DMS 273 (cell line): ENCODE measurements around the gene TIGD4.
"Not testable (repeated sequence)": the region's sequence is repeated elsewhere in the genome, so short reads cannot be mapped to it uniquely, and the experiment has no call there.

Experiments used
- DNase-seq: peaks from one replicate; lab custom pipeline; 2025; ENCODE audit not compliant: unreplicated experiment; lab: John Stamatoyannopoulos, UW

The TIGD4 gene

DNA sequence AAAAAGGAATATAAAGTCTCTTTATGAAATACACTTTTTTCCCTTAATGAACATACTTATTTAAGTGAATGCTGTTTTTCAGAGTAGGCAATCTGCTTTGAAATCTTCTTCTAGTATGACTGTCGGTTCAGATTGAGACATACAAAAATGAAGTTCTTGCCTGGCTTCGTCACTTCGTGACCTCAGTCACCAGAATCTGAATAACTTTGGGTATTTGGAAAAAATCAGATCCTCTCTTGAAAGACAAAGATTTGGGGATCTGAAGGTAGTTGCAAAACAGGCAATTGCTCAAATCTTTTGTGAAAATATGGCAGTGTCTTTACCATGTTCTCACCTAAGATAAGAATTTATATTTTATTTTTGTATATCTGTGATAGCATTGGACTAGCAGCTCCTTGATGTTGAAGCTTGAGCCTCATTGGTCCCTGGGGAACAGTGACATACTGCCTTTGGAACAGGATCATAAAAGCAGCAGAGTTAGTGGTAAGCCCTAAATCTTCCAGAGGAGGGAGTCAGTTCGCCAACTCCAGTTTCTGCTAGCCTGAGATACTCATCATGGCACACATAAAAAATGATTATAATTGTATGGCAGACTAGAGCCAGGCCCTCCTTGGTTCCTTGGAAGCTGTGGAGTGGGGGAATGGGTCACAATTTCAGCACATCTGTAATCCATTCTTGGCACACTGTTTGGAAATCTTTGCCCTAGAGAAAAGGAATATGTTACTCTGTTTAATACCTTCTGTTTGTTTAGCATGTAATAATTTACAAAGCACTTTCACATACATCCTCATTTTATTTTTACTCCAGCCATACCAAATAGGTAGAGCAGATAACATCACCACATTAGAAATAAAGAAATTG, 5.2 kb upstream of the TIGD4 start:
- peak; percentile 64 for DNase-seq

GRCh38 chr4:152780267-152780778, 793 bp upstream of the TIGD4 start:
- no peak for DNase-seq

DNA sequence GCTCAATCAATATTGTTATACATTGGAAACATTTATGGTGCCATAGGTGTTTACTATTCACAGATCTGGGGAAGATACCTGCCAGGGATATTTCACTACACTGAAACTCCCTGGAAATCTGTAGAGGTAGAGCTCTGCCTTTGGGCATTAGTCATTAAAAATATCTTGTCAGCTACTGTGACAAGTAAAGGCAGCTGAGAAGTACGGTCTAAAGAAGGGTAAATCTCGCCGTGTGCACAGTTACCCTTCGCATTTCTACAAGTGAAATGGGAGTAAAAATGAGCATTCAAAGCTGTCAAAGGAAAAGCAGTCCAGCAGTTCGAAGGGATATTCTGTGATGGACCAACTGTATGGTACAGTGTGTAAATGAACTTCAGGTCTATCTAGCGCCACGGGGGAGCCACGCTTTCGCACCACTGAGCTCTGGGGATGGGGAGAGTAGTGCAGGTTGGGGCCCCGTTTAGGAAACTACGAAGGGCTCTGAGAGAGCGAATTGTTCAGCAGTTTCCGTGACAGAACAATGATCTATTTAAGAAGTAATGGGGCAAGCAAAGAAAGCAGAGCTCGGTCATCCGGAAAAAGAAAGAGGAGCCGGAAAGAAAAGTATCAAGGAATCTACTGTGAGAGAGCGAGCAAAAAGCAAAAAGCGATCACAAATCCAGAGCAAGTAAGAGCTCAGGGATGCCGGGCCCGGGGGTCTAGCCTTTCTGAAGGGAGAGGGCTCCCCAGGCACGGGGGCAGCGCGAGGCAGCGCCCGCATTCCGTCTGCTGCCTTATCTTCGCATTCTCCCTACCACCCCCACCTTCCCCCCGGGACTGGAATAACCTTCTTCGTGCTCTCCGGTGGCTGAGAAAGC, 646 bp downstream of the TIGD4 start:
- peak; percentile 48 for DNase-seq

GRCh38 chr4:152777488-152777887, 2.0 kb downstream of the TIGD4 start:
- DNase-seq = no peak

- DNase-seq = no peak
These were observed 3.2 kb downstream of the TIGD4 start for GRCh38 chr4:152776352-152776751.

DNA sequence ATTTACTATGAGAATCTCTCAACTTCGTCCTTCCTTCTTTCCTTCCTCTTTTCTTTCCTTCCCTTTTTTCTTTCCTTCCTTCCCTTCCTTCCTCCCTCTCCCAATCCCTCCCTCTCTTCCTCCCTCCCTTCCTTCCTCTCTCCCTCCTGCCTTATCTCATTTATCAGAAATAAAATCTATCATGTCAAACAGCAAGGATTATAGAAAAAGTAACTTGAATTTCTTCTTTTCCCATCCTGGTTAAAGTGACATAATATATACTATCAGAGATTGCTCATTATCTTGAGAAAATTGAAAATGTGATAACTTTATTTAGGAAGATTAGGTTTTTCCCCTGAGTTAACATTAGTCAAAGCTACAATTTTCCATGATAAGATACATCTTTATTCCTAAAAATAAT, 5.6 kb downstream of the TIGD4 start:
- no peak for DNase-seq

GRCh38 chr4:152773339-152773738, 6.2 kb downstream of the TIGD4 start:
- DNase-seq = no peak

GRCh38 chr4:152771741-152772533, 7.6 kb downstream of the TIGD4 start:
- no peak for DNase-seq

DNA sequence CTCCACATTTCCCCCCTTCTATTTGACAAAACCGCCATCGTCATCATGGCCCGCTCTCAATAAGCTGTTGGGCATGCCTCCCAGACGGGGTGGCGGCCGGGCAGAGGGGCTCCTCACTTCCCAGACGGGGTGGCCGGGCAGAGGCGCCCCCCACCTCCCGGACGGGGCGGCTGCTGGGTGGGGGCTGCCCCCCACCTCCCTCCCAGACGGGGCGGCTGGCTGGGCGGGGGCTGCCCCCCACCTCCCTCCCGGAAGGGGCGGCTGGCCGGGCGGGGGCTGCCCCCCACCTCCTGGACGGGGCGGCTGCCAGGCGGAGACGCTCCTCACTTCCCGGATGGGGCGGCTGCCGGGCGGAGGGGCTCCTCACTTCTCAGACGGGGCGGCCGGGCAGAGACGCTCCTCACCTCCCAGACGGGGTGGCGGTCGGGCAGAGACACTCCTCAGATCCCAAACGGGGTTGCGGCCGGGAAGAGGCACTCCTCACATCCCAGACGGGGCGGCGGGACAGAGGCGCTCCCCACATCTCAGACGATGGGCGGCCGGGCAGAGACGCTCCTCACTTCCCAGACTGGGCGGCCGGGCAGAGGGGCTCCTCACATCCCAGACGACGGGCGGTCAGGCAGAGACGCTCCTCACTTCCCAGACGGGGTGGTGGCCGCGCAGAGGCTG, 14.3 kb downstream of the TIGD4 start:
- DNase-seq = not testable (repeated sequence)

DNA sequence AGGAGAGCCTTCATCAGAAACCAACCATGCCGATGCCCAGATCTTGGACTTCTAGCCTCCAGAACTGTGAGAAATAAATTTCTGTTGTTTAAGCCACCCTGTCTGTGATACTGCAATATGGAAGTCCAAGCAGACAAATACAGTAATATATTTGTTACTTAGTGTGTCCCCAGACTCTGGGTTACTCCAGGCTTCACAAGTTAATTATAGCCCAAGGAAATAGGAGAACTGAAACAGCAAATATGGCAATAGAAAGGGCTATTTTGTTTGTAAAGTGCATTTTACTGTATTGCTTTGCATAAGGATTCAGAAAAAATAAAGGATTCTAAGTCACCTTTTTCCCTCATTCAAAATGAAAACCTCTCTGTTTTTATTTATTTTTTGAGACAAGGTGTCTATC, 15.7 kb downstream of the TIGD4 start:
- no peak for DNase-seq

GRCh38 chr4:152748619-152749018, 30.9 kb downstream of the TIGD4 start:
- DNase-seq = no peak

DNA sequence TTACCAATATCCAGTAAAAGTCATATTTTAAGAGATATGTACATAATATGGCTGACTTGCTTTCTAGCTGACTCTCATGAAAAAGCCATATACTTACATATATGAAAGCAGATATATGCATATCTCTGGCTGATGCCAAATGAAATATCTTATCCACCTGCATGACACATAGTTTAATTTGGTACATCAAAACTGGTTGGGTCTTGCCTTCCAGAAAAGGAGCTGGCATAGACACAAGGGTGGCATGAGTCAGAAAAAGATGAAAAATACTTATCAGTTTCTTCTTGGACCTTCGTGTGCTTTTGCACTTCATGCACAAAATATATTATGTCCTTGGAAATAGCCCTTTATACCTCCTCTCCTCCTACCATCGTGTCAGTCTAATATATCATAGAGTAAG, 32.1 kb downstream of the TIGD4 start:
- DNase-seq = no peak

- DNase-seq = no peak
These were observed 40.7 kb downstream of the TIGD4 start for GRCh38 chr4:152738827-152739226.

DNA sequence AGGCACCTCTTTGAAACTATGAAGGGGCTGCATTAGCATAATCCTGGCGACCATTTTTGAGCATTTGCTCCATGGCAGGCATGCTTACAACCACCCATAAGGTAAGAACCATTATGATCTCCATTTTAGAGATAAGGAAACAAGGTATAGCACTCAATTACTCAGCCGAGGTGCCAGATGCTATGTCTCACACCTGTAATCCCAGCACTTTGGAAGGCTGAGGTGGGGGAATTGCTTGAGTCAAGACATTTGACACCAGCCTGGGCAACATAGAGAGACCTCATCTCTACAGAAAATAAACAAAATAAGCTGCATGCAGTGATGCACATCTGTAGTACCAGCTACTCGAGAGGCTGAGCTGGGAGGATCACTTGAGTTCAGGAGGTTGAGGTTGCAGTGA, 43.6 kb downstream of the TIGD4 start:
- DNase-seq = no peak

DNA sequence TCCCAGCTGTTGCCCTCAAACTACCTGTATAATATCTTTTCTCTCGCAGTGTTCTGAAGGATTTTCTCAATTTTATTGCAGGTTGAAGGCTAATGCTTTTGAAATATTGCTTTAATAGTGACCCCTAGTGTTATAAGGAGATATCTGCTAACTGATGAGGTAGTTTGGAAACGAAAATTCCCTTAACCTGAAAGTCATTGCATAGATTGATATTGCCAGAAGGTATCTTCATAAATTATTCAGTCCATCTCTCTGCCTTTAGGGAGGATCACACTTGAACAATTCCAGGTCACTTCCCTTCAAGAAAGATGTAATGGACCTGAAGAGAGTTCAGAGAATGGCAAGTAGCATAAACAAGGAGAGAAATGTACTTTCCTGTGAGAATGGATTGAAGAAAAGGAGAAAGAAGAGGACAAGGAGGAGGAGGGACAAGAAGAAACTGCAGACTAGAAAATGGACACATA, 44.1 kb downstream of the TIGD4 start:
- DNase-seq = peak; percentile 33

GRCh38 chr4:152734699-152735050, 44.9 kb downstream of the TIGD4 start:
- no peak for DNase-seq

DNA sequence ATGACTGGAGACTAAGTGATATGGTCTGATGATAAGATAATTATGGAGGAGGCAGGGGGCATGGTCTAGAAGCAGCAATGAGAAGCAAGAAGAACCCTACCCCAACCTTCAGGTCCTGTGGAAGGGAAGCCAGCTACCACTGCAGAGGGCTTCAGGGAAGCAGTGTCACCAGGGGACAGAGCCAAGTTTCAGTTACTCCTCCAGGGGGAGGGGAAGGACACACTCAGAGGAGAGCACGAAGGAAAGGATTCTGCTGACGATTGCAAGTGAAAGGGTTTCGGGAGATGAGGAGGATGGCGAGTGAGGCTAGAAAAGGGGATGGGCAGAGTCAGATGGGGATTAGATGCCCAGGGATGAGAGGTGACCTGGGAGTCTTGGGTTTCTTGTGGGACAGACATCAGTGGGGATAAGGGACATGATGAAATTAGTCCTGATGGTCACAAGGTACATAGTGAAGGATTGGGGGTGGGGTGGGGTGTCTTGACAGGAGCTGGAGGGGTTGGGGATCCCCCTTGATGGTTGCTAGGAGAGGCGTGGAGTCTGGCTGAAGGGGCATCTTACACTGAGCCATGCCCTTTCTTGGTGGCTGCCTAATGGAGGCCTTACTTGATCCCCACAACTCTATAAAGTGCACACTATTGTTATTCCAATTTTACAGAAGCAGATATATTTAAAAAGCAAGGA, 45.4 kb downstream of the TIGD4 start:
- no peak for DNase-seq

DNA sequence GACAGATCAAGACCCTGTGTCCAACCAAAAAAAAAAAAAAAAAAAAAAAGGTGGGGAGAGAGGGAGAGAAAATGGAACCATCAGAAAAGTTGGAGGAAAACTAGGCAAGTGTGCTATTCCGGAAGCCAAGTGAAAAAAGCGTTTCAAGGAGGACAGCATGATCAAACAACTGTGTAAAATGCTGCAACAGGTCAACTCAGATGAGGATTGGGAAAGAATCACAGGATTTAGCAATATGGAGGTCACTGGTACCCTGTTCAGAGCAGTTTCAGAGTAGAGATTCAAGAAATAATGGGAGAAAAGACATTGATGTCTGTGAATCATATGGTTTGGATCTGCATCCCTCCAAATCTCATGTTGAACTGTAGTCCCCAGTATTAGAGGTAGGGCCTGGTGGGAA, 47.5 kb downstream of the TIGD4 start:
- DNase-seq = no peak

- no peak for DNase-seq
These were observed 50.1 kb downstream of the TIGD4 start for GRCh38 chr4:152729466-152729865.

GRCh38 chr4:152728343-152728742, 51.2 kb downstream of the TIGD4 start:
- no peak for DNase-seq
